Mucosa of rectum (tissue), 2 donors: ENCODE data around the gene HDAC8.

Experiments
- H3K27ac ChIP-seq, 2 donors: one replicate each; pipeline ENCODE4 v1.7.0; 2013; ENCODE audit warnings: inconsistent platforms in 2 of 2, low read depth in 2 of 2, low read length in 2 of 2
- H3K27me3 ChIP-seq, 2 donors: one replicate each; pipeline ENCODE4 v1.7.0; 2013; ENCODE audit warnings: low read length in 2 of 2; ENCODE audit not compliant: control insufficient read depth in 2 of 2, insufficient read depth in 2 of 2
- H3K36me3 ChIP-seq, 2 donors: one replicate each; pipeline ENCODE4 v1.7.0; 2013; ENCODE audit warnings: low read length in 2 of 2; ENCODE audit not compliant: control insufficient read depth in 2 of 2, insufficient read depth in 2 of 2
- H3K4me1 ChIP-seq, 2 donors: one replicate each; pipeline ENCODE4 v1.7.0; 2013; ENCODE audit warnings: low read length in 2 of 2, mild to moderate bottlenecking in 1 of 2; ENCODE audit not compliant: control insufficient read depth in 2 of 2, insufficient read depth in 2 of 2
- H3K4me3 ChIP-seq, 2 donors: one replicate each; pipeline ENCODE4 v1.7.0; 2013; ENCODE audit warnings: low read length in 2 of 2
- H3K9ac ChIP-seq, 2 donors: one replicate each; pipeline ENCODE4 v1.7.0; 2013; ENCODE audit warnings: low read length in 2 of 2, low read depth in 1 of 2, mild to moderate bottlenecking in 1 of 2
- H3K9me3 ChIP-seq, 2 donors: one replicate each; pipeline ENCODE4 v1.7.0; 2013; ENCODE audit warnings: low read length in 2 of 2; ENCODE audit not compliant: control insufficient read depth in 2 of 2
- donor health status: healthy.
- donor health status: Normal muscosa, but diverticular disease.

Gene HDAC8

DNA sequence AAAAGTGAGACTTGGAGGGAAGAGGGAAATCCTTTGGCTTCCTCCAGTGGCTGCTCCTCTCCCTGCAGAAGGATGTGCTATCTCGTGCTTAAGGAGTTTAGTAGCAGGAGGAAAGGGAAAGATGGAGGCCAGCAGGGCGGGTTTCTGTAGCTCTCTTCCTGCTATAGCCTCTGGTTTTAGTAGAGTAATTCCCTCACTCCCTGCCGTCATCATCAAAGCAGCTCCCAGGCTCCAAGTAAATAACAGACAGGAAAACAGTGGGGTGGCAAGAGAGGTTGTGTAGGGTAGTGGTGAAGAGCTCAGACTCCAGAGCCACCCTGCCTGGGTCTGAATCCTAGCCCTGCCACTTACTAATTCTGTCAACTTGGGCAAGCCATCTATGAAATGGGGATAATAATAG is 185.4 kb downstream of the HDAC8 start:
- Histone ChIP-seq H3K36me3 (no peaks in the 10 kb centered on the region), H3K4me3 (no peak overlapping the region), H3K9ac (no peak overlapping the region), H3K27ac (no peak overlapping the region), H3K4me1 (no peaks in the 10 kb centered on the region), H3K27me3 (no peaks in the 10 kb centered on the region), H3K9me3 (no peaks in the 10 kb centered on the region)

DNA sequence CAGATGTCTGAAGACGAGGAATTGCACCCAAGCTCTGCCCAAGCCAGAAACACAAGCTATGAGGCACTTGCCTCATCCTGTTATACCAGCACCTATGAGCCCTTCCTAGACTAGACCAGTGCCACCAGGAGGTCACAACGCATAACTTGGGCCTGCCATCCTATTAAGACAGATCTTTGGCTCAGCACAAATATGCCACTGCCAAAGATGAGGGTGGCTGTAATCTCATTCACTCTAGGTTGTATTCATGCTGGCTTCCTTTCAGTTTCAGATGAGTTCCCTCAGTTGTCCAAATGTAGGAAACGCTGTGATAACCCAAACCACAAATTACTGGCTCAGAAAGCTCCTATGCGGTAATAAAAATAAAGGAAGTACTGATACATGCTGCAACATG is 190.4 kb downstream of the HDAC8 start:
- Histone ChIP-seq H3K9ac (no peak overlapping the region), H3K27me3 (peaks cover 0 to 4% of the 10 kb centered on the region in 2 donors), H3K36me3 (no peaks in the 10 kb centered on the region), H3K27ac (no peak overlapping the region), H3K9me3 (no peaks in the 10 kb centered on the region), H3K4me1 (no peaks in the 10 kb centered on the region), H3K4me3 (no peak overlapping the region)

DNA sequence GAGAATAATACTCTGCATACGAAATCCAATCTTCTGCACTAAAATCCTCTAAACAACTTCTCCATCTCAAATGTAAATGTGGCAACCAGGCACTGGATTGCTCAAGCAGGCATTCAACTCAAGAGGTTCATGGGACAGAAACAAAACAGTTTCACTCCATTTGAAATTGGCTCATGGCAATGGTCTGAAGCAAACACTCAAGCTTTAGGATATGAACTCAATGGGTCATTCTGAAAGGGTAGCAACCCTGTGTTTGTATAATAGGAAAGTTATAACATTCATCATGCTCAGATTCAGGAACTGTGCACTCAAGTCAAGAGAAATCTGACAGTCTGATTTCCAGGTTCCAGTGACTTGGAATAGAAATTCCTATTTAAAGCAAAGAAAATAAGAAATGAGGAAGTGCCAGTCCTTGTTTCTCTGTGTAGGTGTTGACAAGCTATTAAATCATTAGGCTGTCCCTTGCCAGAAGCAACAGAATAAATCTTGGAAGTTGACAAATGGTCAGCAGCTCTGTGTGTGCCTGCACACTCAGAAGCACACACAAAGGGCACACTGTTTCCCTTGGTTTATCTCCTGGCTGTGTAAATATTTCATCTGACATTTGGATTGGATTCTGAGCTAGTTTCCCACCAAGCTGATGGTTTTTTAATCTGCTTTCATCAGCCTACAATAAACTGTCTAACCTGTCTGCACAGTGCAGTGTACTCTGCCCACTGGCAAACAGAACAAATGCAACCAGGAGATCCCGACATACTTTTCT is 191.0 kb downstream of the HDAC8 start:
- no peaks in the 10 kb centered on the region for H3K9me3 ChIP-seq
- H3K9ac ChIP-seq: no peak overlapping the region
- H3K4me1 ChIP-seq: no peaks in the 10 kb centered on the region
- H3K27ac ChIP-seq: no peak overlapping the region
- no peaks in the 10 kb centered on the region for H3K36me3 ChIP-seq
- no peak overlapping the region for H3K4me3 ChIP-seq
- H3K27me3 ChIP-seq: peaks cover 0 to 4% of the 10 kb centered on the region in 2 donors

DNA sequence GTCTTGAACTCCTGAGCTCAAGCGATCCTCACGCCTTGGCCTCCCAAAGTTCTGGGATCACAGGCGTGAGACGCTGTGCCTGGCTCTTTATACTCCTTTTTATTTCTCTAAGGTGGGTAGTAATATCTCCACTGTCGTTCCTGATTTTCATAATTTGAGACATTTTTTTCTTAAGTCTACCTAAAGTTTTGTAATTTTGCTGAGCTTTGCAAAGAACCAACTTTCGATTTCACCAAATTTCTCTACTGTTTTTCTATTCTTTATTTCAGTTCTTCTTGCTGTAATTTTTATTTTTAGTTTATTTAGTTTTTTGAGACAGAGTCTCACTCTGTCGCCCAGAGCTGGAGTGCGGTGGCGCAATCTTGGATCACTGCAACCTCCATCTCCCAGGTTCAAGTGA is 196.5 kb downstream of the HDAC8 start:
- Histone ChIP-seq H3K9ac (no peak overlapping the region), H3K4me1 (no peaks in the 10 kb centered on the region), H3K27ac (no peak overlapping the region), H3K4me3 (no peak overlapping the region), H3K36me3 (no peaks in the 10 kb centered on the region), H3K9me3 (no peaks in the 10 kb centered on the region), H3K27me3 (peaks cover 0 to 3% of the 10 kb centered on the region in 2 donors)

DNA sequence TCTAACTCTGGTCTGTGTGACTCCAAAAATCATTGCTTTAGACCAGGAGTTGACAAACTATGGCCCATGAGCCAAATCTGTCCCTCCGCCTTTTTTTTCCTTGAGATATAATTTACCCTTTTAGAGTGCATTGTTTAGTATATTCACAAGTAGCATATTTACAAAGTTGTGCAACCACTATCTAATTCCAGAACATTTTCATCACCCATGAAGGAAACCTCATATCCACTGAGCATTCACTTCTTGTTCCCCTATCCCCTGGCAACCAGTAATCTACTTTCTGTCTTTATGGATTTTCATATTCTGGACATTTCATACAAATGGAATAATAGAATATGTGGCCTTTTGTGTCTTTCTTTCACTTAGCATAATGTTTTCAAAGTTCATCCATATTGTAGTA is 199.5 kb downstream of the HDAC8 start:
- Histone ChIP-seq H3K9ac (no peak overlapping the region), H3K27ac (no peak overlapping the region), H3K36me3 (no peaks in the 10 kb centered on the region), H3K9me3 (no peaks in the 10 kb centered on the region), H3K27me3 (peaks cover 3 to 6% of the 10 kb centered on the region in 2 donors), H3K4me3 (no peak overlapping the region), H3K4me1 (no peaks in the 10 kb centered on the region)

DNA sequence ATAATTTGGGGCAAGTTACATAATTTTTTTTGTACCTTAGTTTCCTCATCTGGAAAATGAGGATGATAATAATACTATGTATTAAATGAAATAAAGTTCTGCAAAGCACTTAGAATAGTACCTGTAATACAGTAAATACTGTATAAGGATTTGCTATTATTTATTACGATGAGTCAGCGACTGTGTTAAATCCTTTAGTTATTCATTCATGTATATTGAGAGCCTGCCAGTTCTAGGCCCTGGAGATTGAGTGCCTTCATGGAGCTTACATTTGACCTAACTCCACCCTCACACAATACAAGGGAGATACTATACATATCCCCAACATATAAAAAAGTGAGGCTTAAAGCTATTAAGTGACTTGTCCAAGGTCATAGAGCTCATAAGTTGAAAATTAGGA is 199.9 kb downstream of the HDAC8 start:
- H3K9me3 ChIP-seq: no peaks in the 10 kb centered on the region
- H3K4me1 ChIP-seq: no peaks in the 10 kb centered on the region
- no peak overlapping the region for H3K27ac ChIP-seq
- H3K4me3 ChIP-seq: no peak overlapping the region
- peaks cover 3 to 6% of the 10 kb centered on the region in 2 donors for H3K27me3 ChIP-seq
- no peak overlapping the region for H3K9ac ChIP-seq
- no peaks in the 10 kb centered on the region for H3K36me3 ChIP-seq

DNA sequence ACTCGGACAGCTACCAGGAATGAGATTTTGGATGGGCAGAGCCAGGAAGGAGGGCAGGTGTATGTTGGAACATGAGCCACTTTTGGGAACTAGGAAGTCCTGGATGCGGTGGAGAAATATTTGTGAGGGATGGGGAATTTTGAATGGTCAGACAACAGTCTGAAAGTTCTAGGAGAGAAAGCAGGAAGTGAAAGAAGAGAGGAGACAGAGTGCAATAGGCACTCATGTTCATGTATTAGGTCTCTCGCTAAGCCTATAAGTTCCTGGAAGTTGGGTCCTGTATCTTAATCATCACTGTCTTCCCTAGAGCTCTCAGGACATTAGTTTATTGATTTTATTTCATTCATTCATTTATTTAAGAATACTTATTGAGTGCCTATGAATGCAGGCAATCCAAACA is 201.2 kb downstream of the HDAC8 start:
- H3K9me3 ChIP-seq: no peaks in the 10 kb centered on the region
- no peaks in the 10 kb centered on the region for H3K4me1 ChIP-seq
- no peak overlapping the region for H3K4me3 ChIP-seq
- H3K36me3 ChIP-seq: no peaks in the 10 kb centered on the region
- H3K27me3 ChIP-seq: peaks cover 6% of the 10 kb centered on the region in 2 donors
- H3K27ac ChIP-seq: no peak overlapping the region
- H3K9ac ChIP-seq: no peak overlapping the region

DNA sequence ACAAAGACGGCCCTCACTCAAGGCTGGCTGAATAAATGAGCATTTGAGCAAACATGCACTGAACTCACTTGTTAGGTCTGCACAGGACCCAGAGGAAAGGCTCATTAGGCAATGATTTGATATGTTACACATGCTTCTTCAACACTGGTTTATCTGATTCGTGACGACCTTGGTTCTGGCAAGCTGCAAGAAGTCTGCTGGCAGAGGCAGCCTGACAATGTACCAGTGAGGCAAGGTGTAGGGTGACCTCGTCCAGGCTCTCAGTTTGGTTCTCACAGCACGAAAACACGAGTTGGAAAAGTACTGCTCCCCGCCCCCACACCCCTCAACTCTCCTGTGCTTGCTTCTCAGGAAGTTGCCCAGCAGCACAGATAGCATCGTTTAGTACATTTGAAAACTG is 203.8 kb downstream of the HDAC8 start:
- H3K36me3 ChIP-seq: no peaks in the 10 kb centered on the region
- no peak overlapping the region for H3K9ac ChIP-seq
- H3K27me3 ChIP-seq: peaks cover 6% of the 10 kb centered on the region in 2 donors
- H3K4me3 ChIP-seq: no peak overlapping the region
- no peak overlapping the region for H3K27ac ChIP-seq
- H3K4me1 ChIP-seq: no peaks in the 10 kb centered on the region
- no peaks in the 10 kb centered on the region for H3K9me3 ChIP-seq

DNA sequence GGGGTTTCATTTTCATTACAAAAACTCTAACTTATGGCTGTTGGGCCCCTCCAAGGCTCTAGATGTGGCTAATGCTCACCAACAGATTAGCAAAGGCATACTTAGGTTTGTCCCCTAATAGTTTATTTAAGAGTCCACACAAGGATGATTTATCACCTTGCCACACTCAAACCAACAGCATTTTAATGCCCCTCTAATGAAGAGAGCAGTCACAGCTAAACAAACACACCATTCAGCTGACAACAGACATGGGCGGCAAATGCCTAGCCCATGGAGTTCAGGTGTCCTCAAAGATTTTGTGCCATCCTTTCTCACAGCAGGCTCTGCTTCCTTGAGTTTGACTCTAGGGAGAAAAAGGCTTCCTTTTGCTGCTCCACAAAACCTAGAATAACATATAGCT is 205.1 kb downstream of the HDAC8 start:
- H3K9ac ChIP-seq: no peak overlapping the region
- no peaks in the 10 kb centered on the region for H3K9me3 ChIP-seq
- H3K27me3 ChIP-seq: peaks cover 6% of the 10 kb centered on the region in 2 donors
- no peaks in the 10 kb centered on the region for H3K4me1 ChIP-seq
- no peak overlapping the region for H3K4me3 ChIP-seq
- H3K36me3 ChIP-seq: no peaks in the 10 kb centered on the region
- H3K27ac ChIP-seq: no peak overlapping the region

DNA sequence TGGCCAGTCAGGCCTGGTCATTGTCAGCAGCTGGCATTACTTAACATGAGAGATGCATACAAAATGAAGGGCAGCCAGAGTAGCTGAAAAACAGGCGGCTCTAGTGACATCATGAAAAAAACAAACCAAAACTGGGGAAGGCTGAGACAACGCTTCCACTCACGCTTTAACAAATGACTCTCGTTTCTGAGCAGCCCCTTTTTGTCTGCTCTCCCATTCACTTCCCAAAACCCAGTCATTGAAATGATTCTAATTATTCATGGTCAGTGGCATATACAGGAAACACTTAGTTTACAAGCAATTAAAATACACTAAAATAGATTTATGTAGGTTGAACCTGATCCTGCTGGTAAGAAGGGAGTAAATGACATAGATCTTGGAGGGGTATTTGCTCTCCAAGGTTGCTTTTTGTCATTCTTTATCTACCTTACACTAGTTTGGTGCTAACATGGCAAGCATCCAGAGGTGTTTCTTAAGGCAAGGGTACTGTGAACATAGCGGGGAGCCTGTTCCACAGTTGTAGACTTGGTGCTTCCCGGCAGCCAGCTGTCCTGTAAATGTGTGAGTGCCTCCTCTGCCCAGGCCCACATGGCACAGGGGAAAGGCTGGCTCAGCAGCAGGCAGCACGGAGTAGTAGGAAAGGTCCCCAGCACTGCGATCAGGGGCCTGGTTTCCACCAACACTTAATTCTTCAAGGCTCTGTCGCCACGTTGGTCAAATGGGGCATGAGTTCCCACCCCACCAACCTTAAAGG is 205.8 kb downstream of the HDAC8 start:
- Histone ChIP-seq H3K9ac (no peak overlapping the region), H3K27me3 (peaks cover 6% of the 10 kb centered on the region in 2 donors), H3K36me3 (no peaks in the 10 kb centered on the region), H3K4me1 (no peaks in the 10 kb centered on the region), H3K9me3 (no peaks in the 10 kb centered on the region), H3K4me3 (no peak overlapping the region), H3K27ac (no peak overlapping the region)
